ENCODE results near the gene ZNF429. TPM values are rescaled to one million over a fixed set of nuclear protein-coding genes. Genes with fewer than 3 reads are reported as not detected.

Gene ZNF429
- not detected in 5 replicates for total RNA-seq (2022; extraction: Qiagen RNA extraction)

GRCh38 chr19:21505459-21506451, at the start of gene ZNF429:
Gene ZNF429 (plus strand): TSS chr19:21505602. CDS start chr19:21505772, 170 bp downstream.

Other genes starting within 250 kb of the ZNF429 start
- gene ZNF708, start 176.2 kb upstream of the ZNF429 start, total RNA-seq (2022; extraction: Qiagen RNA extraction), result 0.79 to 1.3 TPM (median 0.85 TPM) in 5 replicates
- gene ZNF738, start 146.6 kb upstream of the ZNF429 start, total RNA-seq (2022; extraction: Qiagen RNA extraction), result 0.63 to 1.4 TPM (median 0.74 TPM) in 5 replicates
- gene ZNF493, start 108.5 kb upstream of the ZNF429 start, total RNA-seq (2022; extraction: Qiagen RNA extraction), result 0.01 to 0.16 TPM (median 0.10 TPM) in 4 of 5 replicates, not detected in the other

Data from A549 treated with AZD2906 at 1 μM for 4 hours (cell line).